BE2C (cell line): ENCODE data around the gene MUSTN1.
A peak's percentile ranks its signal among the peaks of the same experiment; 100 is the strongest.

Source experiments
- DNase-seq: peaks from one replicate; pipeline ENCODE4 v3.0.0-alpha.2; 2020
- H3K27me3 ChIP-seq: fragments of 250-450 bp; sonication (Bioruptor Pico); 2 replicates; pipeline ENCODE4 v1.5.1; 2020; ENCODE audit warnings: mild to moderate bottlenecking
- H3K36me3 ChIP-seq: fragments of 250-450 bp; sonication (Bioruptor Pico); 2 replicates; pipeline ENCODE4 v1.5.1; 2020; ENCODE audit warnings: mild to moderate bottlenecking
- H3K4me1 ChIP-seq: fragments of 250-450 bp; sonication (Bioruptor Pico); 2 replicates; pipeline ENCODE4 v1.5.1; 2020
- H3K4me3 ChIP-seq: 2 replicates; pipeline ENCODE4 v1.5.1; 2011; ENCODE audit warnings: low read depth, low read length
- H3K9me3 ChIP-seq: fragments of 250-450 bp; sonication (Bioruptor Pico); 2 replicates; pipeline ENCODE4 v1.5.1; 2020
- CTCF ChIP-seq: IDR thresholded peaks from 2 replicates; pipeline ENCODE4 v1.5.1; 2012; ENCODE audit warnings: mild to moderate bottlenecking, low read depth, low read length

MUSTN1 gene

GRCh38 chr3:52857864-52858263 lies 23.0 kb upstream of the MUSTN1 start:
- no peak overlapping the region for H3K4me3 ChIP-seq
- DNase-seq = no peak
- no peak for TF ChIP-seq CTCF

GRCh38 chr3:52857133-52857532 lies 22.3 kb upstream of the MUSTN1 start:
- DNase-seq = no peak
- Histone ChIP-seq H3K27me3 (no peaks in the 10 kb centered on the region), H3K4me1 (no peaks in the 10 kb centered on the region), H3K4me3 (no peak overlapping the region), H3K36me3 (no peaks in the 10 kb centered on the region), H3K9me3 (no peaks in the 10 kb centered on the region)
- TF ChIP-seq CTCF = no peak

More at GRCh38 chr3:52857864-52858263, 23.0 kb upstream of the MUSTN1 start:
- Histone ChIP-seq H3K27me3 (no peaks in the 10 kb centered on the region), H3K9me3 (no peaks in the 10 kb centered on the region), H3K36me3 (no peaks in the 10 kb centered on the region), H3K4me1 (no peaks in the 10 kb centered on the region)

GRCh38 chr3:52856666-52857065 lies 21.8 kb upstream of the MUSTN1 start:
- Histone ChIP-seq H3K4me1 (no peaks in the 10 kb centered on the region), H3K36me3 (no peaks in the 10 kb centered on the region), H3K9me3 (no peaks in the 10 kb centered on the region), H3K4me3 (no peak overlapping the region), H3K27me3 (no peaks in the 10 kb centered on the region)
- DNase-seq = no peak
- TF ChIP-seq CTCF = no peak

- TF ChIP-seq CTCF = no peak
- no peaks in the 10 kb centered on the region for H3K4me1 ChIP-seq
- H3K4me3 ChIP-seq = no peak overlapping the region
- H3K27me3 ChIP-seq = no peaks in the 10 kb centered on the region
- H3K36me3 ChIP-seq = no peaks in the 10 kb centered on the region
- DNase-seq = no peak
- no peaks in the 10 kb centered on the region for H3K9me3 ChIP-seq
Measured at GRCh38 chr3:52854013-52854412, 19.2 kb upstream of the MUSTN1 start.

- no peak for DNase-seq
- H3K9me3 ChIP-seq = no peaks in the 10 kb centered on the region
- H3K27me3 ChIP-seq = no peaks in the 10 kb centered on the region
- no peak for TF ChIP-seq CTCF
- H3K36me3 ChIP-seq = no peaks in the 10 kb centered on the region
- H3K4me3 ChIP-seq = no peak overlapping the region
- no peaks in the 10 kb centered on the region for H3K4me1 ChIP-seq
Measured at GRCh38 chr3:52852419-52852818, 17.6 kb upstream of the MUSTN1 start.

- Histone ChIP-seq H3K4me3 (no peak overlapping the region), H3K9me3 (no peaks in the 10 kb centered on the region), H3K4me1 (no peaks in the 10 kb centered on the region), H3K36me3 (no peaks in the 10 kb centered on the region), H3K27me3 (no peaks in the 10 kb centered on the region)
- TF ChIP-seq CTCF = peak; percentile 70
- DNase-seq = peak; percentile 59
Measured at GRCh38 chr3:52851348-52851747, 16.5 kb upstream of the MUSTN1 start.
